Skeletal muscle cell (primary cell): ENCODE measurements around the gene TRUB1.
A peak's percentile ranks its signal among the peaks of the same experiment; 100 is the strongest.
"Not testable (repeated sequence)": the region's sequence is repeated elsewhere in the genome, so short reads cannot be mapped to it uniquely, and the experiment has no call there.

Experiments used
- DNase-seq: peaks from one replicate; pipeline ENCODE4 v3.0.0-alpha.2; 2010; ENCODE audit warnings: low read depth
- H3K4me3 ChIP-seq: 2 replicates; pipeline ENCODE4 v1.5.1; 2011; ENCODE audit warnings: low read depth, mild to moderate bottlenecking, control low read depth, low read length, moderate library complexity

Gene TRUB1

DNA sequence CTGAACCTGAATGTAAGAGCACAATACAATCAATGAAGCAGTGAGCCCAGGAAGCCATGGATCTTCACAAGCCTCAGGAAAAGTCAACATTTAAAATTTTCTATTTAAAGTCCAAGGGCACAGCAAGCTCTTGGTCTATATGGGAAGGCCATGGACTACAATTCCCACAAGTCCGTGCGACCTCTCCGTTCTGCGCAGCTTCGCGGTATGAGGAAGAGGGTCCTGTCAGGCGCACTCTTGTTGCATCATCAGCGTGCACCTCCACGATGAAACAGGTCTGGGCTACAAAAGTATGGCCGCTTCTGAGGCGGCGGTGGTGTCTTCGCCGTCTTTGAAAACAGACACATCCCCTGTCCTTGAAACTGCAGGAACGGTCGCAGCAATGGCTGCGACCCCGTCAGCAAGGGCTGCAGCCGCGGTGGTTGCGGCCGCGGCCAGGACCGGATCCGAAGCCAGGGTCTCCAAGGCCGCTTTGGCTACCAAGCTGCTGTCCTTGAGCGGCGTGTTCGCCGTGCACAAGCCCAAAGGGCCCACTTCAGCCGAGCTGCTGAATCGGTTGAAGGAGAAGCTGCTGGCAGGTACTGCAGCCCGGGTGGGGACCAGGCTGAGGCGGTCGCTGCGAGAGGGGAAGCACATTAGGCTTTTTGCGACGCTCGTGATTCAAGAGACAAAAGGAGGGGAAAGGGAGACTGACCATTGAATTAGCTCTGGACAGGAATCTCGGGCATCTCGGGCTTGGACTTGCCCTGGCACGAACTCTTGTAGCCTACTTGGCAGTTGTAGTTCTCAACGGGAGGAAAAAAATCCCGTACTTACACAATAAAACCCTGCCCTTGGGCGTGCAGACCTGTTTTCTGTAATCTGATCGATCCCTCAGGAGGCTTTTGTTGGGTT lies at the start of gene TRUB1:
TRUB1 (plus strand) TSS at position 234 of the 894 bp plus-strand sequence; CDS start at position 293, 59 bp downstream.
- DNase-seq, result peak; percentile 84
- peak within 1 kb of the TSS; percentile 99 for H3K4me3 ChIP-seq

DNA sequence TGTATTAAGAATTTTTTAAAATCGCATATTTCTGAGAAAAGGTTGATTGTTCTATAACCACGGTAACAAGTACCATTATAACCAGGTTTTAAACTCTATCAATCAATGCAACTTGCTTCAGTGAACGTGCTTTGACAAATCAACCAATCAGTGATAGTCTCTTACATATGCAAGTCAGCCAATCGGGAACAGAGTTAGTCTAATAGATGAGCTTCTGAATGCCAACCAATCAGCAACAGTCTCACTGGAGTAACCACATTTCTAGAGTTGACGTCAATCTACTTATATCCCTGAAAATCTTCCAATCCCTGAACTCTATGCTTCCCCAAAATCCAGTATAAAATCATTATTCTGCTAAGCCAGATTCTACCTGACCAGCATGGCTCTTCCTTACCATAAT lies 44.7 kb upstream of the TRUB1 start:
- no peak overlapping the region for H3K4me3 ChIP-seq
- DNase-seq, result no peak

DNA sequence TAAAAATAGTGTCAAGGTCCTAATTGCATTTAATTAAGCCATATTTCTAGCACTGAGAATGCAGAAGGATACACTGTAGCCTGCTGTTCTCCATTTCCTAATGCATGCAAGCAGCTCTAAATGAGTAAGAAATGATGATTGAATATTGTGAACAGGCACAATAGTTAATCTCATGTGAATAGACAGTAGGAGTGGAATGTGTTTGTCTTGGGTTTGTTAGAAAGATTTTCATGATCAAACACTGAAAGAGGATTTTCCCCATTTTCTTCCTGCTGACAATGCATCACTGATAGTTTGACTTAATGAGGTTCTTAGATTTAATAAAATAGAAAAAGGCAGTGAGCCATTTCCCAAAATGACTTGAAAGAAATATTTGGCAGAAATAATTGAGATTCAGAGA lies 43.1 kb upstream of the TRUB1 start:
- DNase-seq, result no peak
- no peak overlapping the region for H3K4me3 ChIP-seq

DNA sequence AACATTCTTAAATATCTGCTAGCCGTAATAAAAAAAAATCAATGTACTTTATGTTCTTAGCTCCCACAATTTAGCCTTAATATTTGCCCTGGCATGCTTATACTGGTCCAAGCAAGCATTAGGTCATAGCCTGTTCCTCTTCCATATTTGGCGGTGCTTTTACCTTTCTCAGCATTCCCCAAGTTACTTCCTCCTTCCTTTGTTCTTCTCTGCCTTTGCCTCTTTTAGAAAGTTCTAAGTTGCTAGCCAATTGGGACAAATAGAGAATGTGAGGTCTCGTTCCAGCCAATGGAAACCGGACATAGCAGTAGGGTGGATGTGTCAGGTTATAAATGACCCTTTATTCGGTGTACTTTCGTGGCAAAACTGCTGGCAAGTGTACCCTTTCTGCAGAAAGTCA lies 41.0 kb upstream of the TRUB1 start:
- DNase-seq, H3K4me3 ChIP-seq: not testable (repeated sequence)

DNA sequence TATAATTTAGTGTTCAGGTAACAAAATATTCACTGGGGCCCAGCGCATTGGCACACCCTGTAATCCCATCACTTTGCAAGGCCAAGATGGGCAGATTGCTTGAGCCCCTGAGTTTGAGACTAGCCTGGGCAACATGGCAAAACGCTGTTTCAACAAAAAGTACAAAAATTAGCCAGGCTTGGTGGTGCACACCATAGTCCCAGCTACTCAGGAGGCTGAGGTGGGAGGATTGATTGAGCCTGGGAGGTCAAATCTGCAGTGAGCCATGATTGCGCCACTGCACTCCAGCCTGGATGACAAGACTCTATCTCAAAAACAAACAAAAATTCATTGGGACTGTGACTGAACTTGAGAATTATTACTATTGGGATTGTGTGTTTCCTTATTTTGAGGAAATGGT lies 40.4 kb upstream of the TRUB1 start:
- H3K4me3 ChIP-seq, result no peak overlapping the region
- no peak for DNase-seq

DNA sequence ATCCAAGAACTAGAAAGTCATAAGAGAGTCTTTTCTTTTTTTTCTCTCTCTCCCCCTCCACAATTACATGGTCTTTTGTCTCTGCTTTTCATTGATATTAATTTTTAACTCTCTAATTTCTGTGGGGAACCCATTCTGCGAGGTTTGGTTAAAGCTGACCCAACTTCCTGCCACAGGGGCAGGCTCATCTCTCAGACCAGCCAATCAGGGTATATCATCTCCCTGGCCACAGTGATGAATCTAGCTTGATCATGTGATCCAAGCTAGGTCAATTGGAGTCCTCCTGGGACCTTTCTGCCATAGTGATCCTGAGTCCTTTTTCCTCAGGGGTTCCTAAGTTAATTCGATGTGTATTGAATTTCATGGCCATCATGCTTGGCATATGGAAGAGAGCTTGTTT lies 38.0 kb upstream of the TRUB1 start:
- no peak overlapping the region for H3K4me3 ChIP-seq

DNA sequence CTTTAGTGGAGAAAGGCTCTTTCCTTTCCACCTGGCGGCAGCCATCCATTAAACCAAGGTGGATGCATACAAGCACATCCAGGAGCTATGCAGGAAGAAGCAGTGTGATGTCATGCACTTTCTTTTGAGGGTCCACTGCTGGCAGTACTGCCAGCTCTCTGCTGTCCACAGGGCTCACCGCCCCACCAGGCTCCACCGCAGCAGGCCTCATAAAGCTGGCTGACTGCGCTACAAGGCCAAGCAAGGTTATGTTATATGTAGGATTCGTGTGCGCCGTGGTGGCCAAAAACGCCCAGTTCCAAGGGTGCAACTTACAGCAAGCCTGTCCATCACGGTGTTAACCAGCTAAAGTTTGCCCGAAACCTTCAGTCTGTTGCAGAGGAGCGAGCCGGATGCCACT lies 37.3 kb upstream of the TRUB1 start:
- no peak overlapping the region for H3K4me3 ChIP-seq
- no peak for DNase-seq

More for the DNA sequence above, 38.0 kb upstream of the TRUB1 start:
- no peak for DNase-seq

DNA sequence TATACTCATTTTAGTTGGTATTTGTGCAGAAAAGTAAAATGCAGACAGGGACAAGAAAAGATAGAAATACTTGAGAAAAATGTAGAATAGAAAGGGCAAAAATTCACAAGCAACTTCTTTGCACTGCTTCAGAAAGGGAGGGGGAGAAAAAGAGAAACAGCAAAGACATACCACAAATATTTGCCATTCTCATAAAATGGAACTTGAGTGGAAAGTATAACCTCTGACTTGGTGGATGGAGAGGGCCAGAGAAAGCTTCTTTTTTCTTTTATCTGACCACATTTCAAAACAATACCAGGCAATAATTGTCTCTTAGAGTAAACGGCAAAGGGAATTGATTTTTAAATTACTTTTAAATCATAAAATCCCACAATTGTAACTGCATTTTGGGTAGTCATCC lies 35.8 kb upstream of the TRUB1 start:
- no peak for DNase-seq
- no peak overlapping the region for H3K4me3 ChIP-seq

DNA sequence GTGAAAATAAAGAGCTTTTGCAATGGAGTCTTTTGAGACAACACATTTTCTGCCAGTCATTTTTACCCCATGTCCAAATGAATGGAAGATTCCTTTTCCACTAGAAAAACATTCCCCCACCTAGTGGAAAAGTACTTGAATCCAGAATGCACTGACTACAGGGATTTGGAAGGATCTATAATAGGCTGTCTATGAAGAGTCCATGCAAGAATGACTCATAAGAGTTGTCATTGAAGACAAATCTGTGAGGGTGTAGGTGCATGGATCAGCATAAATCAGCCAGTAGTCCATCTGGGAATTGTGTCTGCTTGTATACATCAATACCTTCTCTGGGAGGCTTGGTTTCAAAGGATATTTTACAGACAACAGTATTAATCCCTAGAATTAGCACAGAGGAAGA lies 32.5 kb upstream of the TRUB1 start:
- no peak for DNase-seq
- H3K4me3 ChIP-seq, result no peak overlapping the region

DNA sequence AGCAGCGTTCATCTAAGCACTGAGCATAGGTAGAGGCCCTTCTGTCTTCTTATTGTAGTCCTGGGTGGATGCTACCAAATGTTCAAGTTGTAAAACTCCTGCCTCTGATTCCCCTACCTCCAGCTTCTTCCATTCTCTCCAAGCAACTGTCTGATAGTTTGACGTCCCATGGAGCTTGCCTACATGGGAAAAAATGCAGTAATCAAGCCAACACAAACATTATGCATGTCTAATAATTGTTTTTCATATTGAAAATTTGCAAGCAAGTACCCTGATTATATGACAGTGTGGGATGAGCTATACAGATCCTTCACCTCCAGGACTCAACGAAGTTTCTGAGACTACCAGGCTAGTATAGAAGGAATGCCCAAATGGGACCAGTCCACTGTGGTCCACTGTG lies 31.0 kb upstream of the TRUB1 start:
- DNase-seq, result no peak

DNA sequence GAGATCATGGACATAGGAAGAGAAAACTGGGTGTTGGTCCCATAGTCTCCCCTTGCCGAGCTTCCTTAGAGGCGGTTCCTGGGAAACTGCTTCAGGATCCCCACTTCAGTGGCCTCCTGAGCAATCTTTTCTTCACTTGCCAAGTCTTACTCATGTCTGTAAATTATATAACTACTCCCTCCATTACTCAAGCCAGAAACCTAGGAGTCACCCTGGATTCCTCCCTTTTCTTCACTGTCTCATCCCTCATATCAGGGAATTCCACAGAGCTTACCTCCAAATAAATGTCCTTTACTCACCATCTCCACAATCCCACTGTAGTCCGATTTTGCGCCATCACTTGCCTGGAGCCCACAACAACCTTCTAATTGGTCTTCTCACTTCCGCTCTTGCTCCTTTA lies 29.1 kb upstream of the TRUB1 start:
- no peak for DNase-seq
- no peak overlapping the region for H3K4me3 ChIP-seq

More for the DNA sequence above, 31.0 kb upstream of the TRUB1 start:
- H3K4me3 ChIP-seq, result no peak overlapping the region

DNA sequence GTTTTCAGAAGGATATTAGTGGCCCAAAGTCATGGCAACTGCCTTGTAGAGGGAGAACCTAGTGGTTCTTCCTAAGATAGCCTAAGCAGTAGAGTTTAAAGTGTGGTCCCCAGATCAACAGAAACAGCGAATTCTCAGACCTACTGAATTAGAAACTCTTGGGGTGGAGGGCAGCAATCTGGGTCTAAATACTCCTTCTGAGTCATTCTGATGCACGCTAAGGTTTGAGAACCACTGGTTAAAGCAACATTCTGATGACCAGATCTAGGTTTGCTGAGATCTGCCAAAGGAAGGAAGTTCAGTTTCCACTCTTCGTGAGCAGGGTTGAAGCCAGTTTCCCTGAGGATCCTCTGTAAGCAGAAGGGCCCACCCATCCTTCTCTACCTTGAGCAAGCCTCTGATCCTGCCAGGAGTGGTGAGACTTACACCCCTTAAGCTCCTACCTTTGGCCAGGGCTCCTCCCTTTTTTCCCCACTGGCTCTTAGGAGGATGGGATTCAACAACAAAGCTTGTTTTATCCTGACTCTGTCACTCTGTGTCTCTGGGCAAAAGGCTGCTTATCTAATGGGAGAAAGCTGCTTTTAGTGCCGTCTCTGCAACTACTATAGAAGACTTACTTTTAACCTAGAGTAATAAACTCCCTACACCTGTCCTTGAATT lies 26.8 kb upstream of the TRUB1 start:
- DNase-seq, result no peak
- H3K4me3 ChIP-seq, result no peak overlapping the region

DNA sequence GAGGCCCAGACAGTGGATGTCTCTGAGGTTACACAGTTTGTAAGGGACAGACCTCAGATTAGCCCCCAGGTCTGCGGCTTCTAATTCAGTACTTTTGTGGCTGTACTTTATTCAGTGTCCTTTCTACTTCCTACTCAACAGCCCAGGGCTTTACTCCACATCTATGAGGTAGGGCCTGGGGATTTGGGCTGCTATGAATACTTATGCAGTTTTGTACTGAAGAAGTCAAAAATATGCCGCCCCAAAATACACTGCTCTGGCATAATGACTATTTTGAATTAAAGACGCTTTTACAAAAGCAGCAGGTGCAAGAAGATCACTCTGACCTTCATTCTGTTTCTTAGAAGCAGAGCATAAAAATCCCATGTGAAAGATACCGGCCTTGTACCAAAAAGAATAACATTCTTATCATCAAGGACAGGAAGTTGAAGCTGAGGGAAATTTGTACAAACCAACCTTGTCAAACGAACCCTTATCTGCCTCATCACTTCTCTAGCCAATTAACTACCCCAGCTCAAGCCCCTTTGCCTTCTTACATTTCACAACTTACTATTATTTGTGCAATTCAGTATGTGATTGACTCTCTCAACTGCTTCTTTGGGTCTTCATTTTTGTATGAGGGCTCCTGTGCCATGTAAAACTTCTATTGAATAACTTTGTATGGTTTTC lies 26.1 kb upstream of the TRUB1 start:
- H3K4me3 ChIP-seq, result no peak overlapping the region
- no peak for DNase-seq

DNA sequence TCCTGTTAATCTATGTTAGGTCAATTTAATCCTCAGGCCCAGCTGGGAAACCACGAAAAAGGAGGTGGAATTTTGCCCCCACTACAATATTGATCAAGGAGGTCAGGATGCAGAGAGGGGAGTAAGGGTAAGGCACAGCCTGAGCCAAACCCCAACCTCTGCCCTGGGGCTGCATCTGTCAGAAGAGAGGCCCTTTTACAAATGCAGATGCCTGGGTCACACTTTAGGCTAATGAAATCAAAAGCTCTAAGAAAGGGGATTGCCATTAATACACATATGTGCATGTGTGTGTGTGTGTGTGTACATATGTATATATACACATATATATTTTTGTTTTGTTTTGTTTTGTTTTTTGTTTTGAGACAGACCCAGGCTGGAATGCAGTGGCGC lies 25.5 kb upstream of the TRUB1 start:
- DNase-seq, result no peak
- no peak overlapping the region for H3K4me3 ChIP-seq

DNA sequence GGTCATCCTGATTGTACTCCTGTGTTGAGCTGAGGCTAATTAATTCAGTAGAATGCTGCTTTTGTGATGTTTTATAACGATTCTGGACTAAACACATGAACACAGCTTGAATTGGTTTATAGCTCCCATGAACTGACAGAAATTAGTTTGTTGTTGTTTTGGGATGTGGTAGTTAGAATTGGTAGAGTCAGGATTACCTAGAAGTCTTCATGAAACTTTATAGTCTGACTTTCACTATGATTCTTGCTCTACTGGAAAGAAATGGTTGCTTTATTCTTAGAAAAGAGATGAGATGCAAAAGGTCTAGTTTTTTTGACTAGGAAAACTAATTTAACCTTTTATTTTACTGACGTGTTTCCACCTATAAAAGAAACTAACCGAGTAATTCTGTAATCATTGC lies 23.4 kb upstream of the TRUB1 start:
- no peak for DNase-seq
- H3K4me3 ChIP-seq, result no peak overlapping the region

DNA sequence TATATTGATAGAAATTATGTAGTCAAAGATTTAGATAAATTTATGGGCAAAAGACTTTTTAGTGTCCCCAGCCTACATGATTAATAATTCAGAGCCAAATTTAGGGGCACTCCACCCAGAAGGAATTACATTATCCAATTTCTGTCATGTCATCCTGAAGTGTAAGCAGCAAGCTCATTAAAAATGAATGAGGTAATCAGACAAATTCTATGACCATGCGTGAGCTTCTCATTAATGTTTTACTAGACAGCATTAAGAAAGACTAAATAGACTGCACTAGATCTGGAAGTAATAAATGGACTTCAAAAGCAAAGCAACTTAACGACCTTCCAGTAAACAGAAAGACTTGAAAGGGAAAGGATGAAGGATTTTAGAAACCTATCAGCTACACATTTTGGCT lies 22.7 kb upstream of the TRUB1 start:
- DNase-seq, result no peak
- no peak overlapping the region for H3K4me3 ChIP-seq

DNA sequence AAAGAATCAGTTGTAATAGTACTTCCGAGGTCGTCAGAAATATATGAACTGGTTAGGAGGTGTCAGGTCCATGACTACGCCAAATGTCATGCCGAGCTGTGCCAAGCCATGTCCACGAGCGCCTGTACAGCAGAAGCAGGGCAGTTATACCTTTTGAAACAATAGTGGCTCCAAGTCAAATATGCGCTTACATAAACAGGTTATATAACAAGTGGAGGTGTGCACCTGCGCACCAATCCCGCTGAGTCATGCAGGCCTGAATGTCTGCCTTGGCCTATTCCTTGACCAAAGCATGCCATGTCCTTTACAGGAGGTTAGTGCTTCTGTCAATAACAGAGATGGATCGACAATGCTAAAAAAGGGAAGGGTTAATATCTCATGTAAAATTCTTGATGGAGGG lies 21.3 kb upstream of the TRUB1 start:
- H3K4me3 ChIP-seq, result no peak overlapping the region
- DNase-seq, result no peak

DNA sequence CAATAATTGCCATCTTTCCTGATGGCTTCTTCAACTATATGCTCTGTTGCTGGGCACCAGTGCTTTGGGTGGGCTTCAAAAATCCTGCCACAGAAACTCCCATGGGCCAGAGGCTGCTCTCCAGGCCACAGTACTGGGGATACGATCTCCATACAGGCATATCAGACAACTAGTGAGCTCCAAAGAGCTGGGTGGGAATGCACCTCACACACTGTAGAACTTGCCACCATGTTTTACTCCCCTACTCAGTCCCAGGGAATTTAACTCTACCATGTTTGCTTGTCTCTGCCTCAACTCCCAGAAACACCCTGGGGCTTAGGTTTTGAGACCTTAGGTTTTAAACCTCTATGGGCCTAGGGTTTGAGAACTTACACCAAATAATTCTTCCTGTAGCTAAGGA lies 20.5 kb upstream of the TRUB1 start:
- no peak for DNase-seq
- H3K4me3 ChIP-seq, result no peak overlapping the region

DNA sequence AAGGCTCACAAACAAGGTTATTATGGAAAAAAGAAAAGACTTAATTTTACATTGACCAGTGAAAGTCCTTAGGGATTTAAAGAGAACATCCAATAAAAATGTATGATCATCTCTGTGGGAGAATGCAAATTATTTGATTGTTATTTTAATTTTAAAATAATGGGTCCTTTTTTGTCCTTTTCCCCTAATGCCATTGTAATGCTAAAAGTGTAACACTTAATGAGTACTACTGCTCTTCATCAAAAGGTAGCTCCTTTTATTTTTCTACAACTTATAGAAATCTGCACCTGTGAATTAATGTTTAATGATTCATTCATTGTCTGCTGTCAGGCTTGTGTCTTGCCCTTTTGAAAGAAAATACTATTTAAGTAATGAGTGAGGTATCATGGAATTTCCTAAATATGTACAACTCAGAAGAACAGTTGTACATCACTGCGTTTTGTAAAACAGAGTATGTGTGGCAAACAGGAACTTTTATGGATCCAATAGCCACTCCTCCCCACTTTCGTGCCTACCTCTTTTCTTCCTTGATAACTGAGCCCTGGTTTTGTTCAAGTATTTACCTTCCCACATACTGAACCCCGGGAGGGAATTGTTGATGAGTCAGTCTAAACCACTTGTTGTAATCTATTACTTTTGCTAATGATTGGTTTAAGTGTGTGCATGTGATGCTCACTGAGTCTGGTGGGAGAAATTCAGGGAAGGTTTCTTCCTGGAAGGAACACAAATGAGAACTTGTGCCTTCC lies 19.9 kb upstream of the TRUB1 start:
- no peak overlapping the region for H3K4me3 ChIP-seq
- no peak for DNase-seq

DNA sequence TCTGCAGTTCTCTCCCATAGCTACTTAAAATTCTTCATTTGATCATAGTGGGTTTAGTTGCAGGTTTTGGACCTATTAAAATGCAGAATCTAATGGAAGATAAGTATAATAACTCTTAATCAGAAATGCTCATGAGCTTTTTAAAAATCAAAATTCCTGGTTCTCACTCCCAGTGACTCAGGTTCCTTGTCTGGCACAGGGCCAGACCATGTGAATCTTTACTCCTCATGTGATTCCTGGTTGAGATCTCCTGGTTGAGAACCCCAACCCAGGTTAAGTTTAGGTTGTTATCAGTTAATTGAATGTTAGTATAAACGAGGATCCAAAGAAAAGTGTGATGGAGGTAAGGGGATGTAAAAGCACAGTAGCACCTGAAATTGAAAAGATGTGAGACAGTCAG lies 17.5 kb upstream of the TRUB1 start:
- no peak for DNase-seq
- no peak overlapping the region for H3K4me3 ChIP-seq
